Astrocyte (in vitro differentiated cells and primary cell): ENCODE measurements around the gene PDE9A. TPM values are rescaled to one million over a fixed set of nuclear protein-coding genes. Genes with fewer than 3 reads are reported as not detected.

Experiments used
- DNase-seq: peaks from one replicate; pipeline ENCODE4 v3.0.0-alpha.2; 2010; ENCODE audit warnings: low read depth
- FAIRE-seq: peaks from 2 replicates; lab custom pipeline; 2011; peaks lifted over from hg19 to GRCh38; lab: Jason Lieb, UNC
- H2AFZ ChIP-seq: 2 replicates; pipeline ENCODE4 v1.6.0; 2012; ENCODE audit warnings: low read depth, low read length, inconsistent platforms
- H3K27ac ChIP-seq: 2 replicates; pipeline ENCODE4 v1.5.1; 2011; ENCODE audit warnings: low read depth, low read length, inconsistent platforms
- H3K27me3 ChIP-seq: 2 replicates; pipeline ENCODE4 v1.6.0; 2011; ENCODE audit warnings: low read length, inconsistent platforms; ENCODE audit not compliant: insufficient read depth
- H3K36me3 ChIP-seq: 2 replicates; pipeline ENCODE4 v1.5.1; 2011; ENCODE audit warnings: low read length, inconsistent platforms; ENCODE audit not compliant: insufficient read depth
- H3K4me1 ChIP-seq: 2 replicates; pipeline ENCODE4 v1.5.1; 2011; ENCODE audit warnings: low read length, inconsistent platforms; ENCODE audit not compliant: insufficient read depth
- H3K4me2 ChIP-seq: 2 replicates; pipeline ENCODE4 v1.6.0; 2012; ENCODE audit warnings: low read length, inconsistent platforms
- H3K4me3 ChIP-seq: 2 replicates; pipeline ENCODE4 v1.5.1; 2011; ENCODE audit warnings: low read depth, mild to moderate bottlenecking, low read length, inconsistent platforms; ENCODE audit not compliant: insufficient read depth
- H3K79me2 ChIP-seq: 2 replicates; pipeline ENCODE4 v1.6.0; 2012; ENCODE audit warnings: mild to moderate bottlenecking, low read length, inconsistent platforms; ENCODE audit not compliant: insufficient read depth
- H3K9ac ChIP-seq: 2 replicates; pipeline ENCODE4 v1.6.0; 2012; ENCODE audit warnings: mild to moderate bottlenecking, low read length, inconsistent platforms
- H3K9me3 ChIP-seq: 2 replicates; pipeline ENCODE4 v1.5.1; 2012; ENCODE audit warnings: low read depth, mild to moderate bottlenecking, low read length, inconsistent platforms; ENCODE audit not compliant: insufficient read depth
- H4K20me1 ChIP-seq: 2 replicates; pipeline ENCODE4 v1.6.0; 2012; ENCODE audit warnings: low read length, inconsistent platforms; ENCODE audit not compliant: insufficient read depth
- H3K27ac Mint-ChIP-seq: one replicate; pipeline ENCODE4 v1.8.0; 2021; ENCODE audit warnings: mild to moderate bottlenecking, mixed read lengths; ENCODE audit not compliant: unreplicated experiment
- H3K27me3 Mint-ChIP-seq: one replicate; pipeline ENCODE4 v1.8.0; 2021; ENCODE audit warnings: low read depth, mixed read lengths; ENCODE audit not compliant: unreplicated experiment
- H3K36me3 Mint-ChIP-seq: one replicate; pipeline ENCODE4 v1.8.0; 2021; ENCODE audit warnings: low read depth, mixed read lengths; ENCODE audit not compliant: unreplicated experiment
- H3K4me1 Mint-ChIP-seq: one replicate; pipeline ENCODE4 v1.8.0; 2021; ENCODE audit warnings: low read depth, mixed read lengths; ENCODE audit not compliant: unreplicated experiment
- H3K4me3 Mint-ChIP-seq: one replicate; pipeline ENCODE4 v1.8.0; 2021; ENCODE audit warnings: mild to moderate bottlenecking, moderate library complexity, mixed read lengths; ENCODE audit not compliant: unreplicated experiment
- H3K9me3 Mint-ChIP-seq: one replicate; pipeline ENCODE4 v1.8.0; 2021; ENCODE audit warnings: mild to moderate bottlenecking, mixed read lengths; ENCODE audit not compliant: unreplicated experiment
- EZH2 ChIP-seq: IDR thresholded peaks from 2 replicates; pipeline ENCODE4 v1.6.1; 2012; ENCODE audit warnings: mild to moderate bottlenecking, low read length, inconsistent platforms; ENCODE audit not compliant: insufficient read depth
- total RNA-seq: library from RNA; stranded (reverse); gene quantifications from 2 replicates; pipeline ENCODE4 v1.2.1, GENCODE V29; 2021
- TF ChIP-seq, protein P1 (sequence below): IDR thresholded peaks from 2 replicates; pipeline ENCODE4 v1.5.1; 2011; ENCODE audit warnings: low read depth, mild to moderate bottlenecking, inconsistent platforms, low read length, moderate library complexity; ENCODE audit not compliant: insufficient read depth

PDE9A gene
- total RNA-seq, 1 donor from 2014 or later, result 7.8 TPM

DNA sequence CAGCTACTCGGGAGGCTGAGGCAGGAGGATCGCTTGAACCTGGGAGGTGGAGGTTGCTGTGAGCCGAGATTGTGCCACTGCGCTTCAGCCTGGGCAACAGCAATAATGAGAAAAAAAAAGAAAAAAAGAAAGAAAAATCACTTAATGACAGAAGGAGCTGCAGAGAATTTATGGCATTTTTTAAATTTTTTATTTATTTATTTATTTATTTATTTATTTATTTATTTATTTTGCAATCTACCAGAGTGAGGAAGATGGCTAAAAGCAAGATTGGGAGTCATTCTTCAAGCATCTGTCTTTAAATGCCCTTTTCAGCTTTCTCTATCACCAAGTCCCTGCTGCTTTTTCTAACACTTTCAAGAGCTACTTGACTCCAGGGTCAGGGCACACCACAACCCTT is 134.2 kb downstream of the PDE9A start:
- peaks cover 6% of the 10 kb centered on the region for H3K9me3 Mint-ChIP-seq
- H3K27me3 Mint-ChIP-seq, result peaks cover 40% of the 10 kb centered on the region
- Histone ChIP-seq H3K27ac (no peak overlapping the region), H3K4me2 (no peak overlapping the region), H2AFZ (no peak overlapping the region), H3K4me1 (no peaks in the 10 kb centered on the region), H3K36me3 (no peaks in the 10 kb centered on the region), H3K9me3 (no peaks in the 10 kb centered on the region), H3K27me3 (peaks cover 10% of the 10 kb centered on the region), H3K79me2 (no peaks in the 10 kb centered on the region), H4K20me1 (no peaks in the 10 kb centered on the region), H3K4me3 (no peak overlapping the region), H3K9ac (no peak overlapping the region)
- DNase-seq (no peak), FAIRE-seq (no peak)
- H3K36me3 Mint-ChIP-seq, result peaks cover 4% of the 10 kb centered on the region
- H3K4me1 Mint-ChIP-seq, result no peaks in the 10 kb centered on the region
- TF ChIP-seq, protein P1, sequence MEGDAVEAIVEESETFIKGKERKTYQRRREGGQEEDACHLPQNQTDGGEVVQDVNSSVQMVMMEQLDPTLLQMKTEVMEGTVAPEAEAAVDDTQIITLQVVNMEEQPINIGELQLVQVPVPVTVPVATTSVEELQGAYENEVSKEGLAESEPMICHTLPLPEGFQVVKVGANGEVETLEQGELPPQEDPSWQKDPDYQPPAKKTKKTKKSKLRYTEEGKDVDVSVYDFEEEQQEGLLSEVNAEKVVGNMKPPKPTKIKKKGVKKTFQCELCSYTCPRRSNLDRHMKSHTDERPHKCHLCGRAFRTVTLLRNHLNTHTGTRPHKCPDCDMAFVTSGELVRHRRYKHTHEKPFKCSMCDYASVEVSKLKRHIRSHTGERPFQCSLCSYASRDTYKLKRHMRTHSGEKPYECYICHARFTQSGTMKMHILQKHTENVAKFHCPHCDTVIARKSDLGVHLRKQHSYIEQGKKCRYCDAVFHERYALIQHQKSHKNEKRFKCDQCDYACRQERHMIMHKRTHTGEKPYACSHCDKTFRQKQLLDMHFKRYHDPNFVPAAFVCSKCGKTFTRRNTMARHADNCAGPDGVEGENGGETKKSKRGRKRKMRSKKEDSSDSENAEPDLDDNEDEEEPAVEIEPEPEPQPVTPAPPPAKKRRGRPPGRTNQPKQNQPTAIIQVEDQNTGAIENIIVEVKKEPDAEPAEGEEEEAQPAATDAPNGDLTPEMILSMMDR, result no peak
- TF ChIP-seq EZH2, result no peak
- no peak overlapping the region for H3K4me3 Mint-ChIP-seq
- H3K27ac Mint-ChIP-seq, result no peak overlapping the region

- Histone ChIP-seq H3K4me3 (no peak overlapping the region), H3K27me3 (peaks cover 7% of the 10 kb centered on the region), H3K27ac (no peak overlapping the region), H3K4me1 (no peaks in the 10 kb centered on the region), H3K36me3 (no peaks in the 10 kb centered on the region), H2AFZ (no peak overlapping the region), H3K4me2 (no peak overlapping the region), H3K9ac (no peak overlapping the region), H3K9me3 (no peaks in the 10 kb centered on the region), H3K79me2 (no peaks in the 10 kb centered on the region), H4K20me1 (no peaks in the 10 kb centered on the region)
- Mint-ChIP-seq H3K36me3 (peaks cover 4% of the 10 kb centered on the region), H3K4me1 (no peaks in the 10 kb centered on the region), H3K27ac (no peak overlapping the region), H3K9me3 (peaks cover 6% of the 10 kb centered on the region), H3K4me3 (no peak overlapping the region), H3K27me3 (peaks cover 46% of the 10 kb centered on the region)
- TF ChIP-seq, protein P1, result no peak
- no peak for TF ChIP-seq EZH2
- DNase-seq, result no peak
- FAIRE-seq, result no peak
Observed at GRCh38 chr21:42790520-42791065, 137.2 kb downstream of the PDE9A start.

- Mint-ChIP-seq H3K27ac (no peak overlapping the region), H3K27me3 (peaks cover 37% of the 10 kb centered on the region), H3K9me3 (no peaks in the 10 kb centered on the region), H3K4me1 (peaks cover 2% of the 10 kb centered on the region), H3K4me3 (no peak overlapping the region), H3K36me3 (no peaks in the 10 kb centered on the region)
- Histone ChIP-seq H3K79me2 (no peaks in the 10 kb centered on the region), H3K36me3 (no peaks in the 10 kb centered on the region), H4K20me1 (no peaks in the 10 kb centered on the region), H3K27me3 (peaks cover 5% of the 10 kb centered on the region), H3K4me1 (no peaks in the 10 kb centered on the region), H3K9me3 (no peaks in the 10 kb centered on the region), H3K4me3 (no peak overlapping the region), H3K9ac (no peak overlapping the region), H2AFZ (no peak overlapping the region), H3K4me2 (no peak overlapping the region), H3K27ac (no peak overlapping the region)
- no peak for FAIRE-seq
- TF ChIP-seq, protein P1, result no peak
- DNase-seq, result no peak
Observed at GRCh38 chr21:42793774-42794173, 140.4 kb downstream of the PDE9A start.
